HG03432 (cell line): ENCODE data around the gene TSR2.
"Not testable (repeated sequence)": the region's sequence is repeated elsewhere in the genome, so short reads cannot be mapped to it uniquely, and the experiment has no call there.

Experiments
- ATAC-seq: cut with Tn5 transposase; IDR thresholded peaks from one replicate; pipeline ENCODE4 v1.9.1; 2021; ENCODE audit warnings: mild to moderate bottlenecking, moderate library complexity; ENCODE audit not compliant: unreplicated experiment

TSR2 gene

DNA sequence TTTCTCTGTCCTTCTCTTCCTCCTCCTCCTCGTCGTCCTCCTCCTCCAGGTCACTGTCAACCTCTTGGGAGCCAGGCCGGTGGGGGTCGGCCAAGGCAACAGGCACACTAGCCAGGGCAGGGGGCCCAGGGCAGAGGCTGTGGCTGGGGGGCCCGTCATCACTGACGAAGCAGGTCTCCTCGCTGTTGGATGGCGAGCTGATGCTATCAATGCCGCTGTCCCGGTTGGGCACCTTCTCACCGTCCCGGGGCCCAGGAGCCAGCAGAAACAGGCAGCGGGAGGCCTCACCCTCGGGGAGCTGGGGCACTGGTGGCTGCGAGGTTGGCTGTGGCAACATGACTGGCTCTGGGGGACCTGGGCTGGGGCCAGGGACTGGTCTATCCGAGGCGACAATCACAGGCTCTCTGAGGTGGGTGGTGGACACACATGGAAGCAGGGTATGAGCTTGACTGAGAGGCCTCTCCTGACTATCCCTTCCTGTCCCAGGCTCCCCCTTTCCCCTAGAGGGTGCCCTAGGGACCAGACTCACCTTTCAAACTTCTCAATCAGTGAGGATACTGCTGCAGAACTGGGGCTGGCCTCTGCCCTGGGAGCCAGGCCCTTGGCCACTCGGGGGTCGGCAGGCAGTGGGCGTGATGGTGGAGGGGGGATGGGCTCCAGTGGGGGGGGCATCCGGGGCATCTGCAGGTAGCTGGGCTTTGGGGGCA, 30.0 kb downstream of the TSR2 start:
- ATAC-seq = no peak

DNA sequence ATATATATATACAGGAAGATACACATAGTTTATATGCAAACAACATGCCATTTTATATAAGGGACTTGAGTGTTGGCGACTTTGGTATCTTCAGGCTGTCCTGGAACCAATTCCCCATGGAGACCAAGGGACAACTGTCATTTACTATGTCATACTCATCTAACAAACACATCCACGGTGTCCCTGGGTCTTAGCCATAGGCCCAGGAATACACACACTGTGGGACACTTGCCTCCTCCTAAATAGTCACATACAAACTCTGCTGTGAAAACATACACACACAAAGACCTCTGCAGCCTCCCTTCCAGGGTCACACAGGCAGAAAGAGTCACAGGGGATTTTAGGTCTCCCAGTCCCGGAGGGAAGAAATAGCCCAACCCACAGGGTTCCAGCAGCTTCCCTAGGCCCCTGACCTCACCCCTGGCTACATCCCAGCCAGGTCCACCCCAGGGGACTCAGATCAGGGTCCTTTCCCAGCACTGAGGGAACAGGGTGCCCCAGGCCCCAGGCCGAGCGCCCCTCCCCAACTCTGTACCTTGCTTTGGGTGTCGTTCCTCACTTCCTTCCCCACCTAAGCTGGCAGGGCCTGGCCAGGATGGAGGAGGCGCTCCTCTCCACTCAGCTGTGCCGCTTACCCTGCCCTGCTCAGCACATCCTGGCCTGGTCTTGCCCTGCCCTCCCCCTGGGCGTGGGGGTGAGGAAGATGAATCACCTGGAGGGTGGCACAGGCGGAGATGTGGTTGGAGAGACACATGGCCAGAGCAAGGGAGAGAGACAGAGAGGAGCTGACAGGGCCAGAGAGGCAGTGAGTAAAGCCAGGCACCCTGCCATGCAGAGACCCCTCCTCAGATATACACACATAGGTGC, 34.0 kb downstream of the TSR2 start:
- no peak for ATAC-seq

DNA sequence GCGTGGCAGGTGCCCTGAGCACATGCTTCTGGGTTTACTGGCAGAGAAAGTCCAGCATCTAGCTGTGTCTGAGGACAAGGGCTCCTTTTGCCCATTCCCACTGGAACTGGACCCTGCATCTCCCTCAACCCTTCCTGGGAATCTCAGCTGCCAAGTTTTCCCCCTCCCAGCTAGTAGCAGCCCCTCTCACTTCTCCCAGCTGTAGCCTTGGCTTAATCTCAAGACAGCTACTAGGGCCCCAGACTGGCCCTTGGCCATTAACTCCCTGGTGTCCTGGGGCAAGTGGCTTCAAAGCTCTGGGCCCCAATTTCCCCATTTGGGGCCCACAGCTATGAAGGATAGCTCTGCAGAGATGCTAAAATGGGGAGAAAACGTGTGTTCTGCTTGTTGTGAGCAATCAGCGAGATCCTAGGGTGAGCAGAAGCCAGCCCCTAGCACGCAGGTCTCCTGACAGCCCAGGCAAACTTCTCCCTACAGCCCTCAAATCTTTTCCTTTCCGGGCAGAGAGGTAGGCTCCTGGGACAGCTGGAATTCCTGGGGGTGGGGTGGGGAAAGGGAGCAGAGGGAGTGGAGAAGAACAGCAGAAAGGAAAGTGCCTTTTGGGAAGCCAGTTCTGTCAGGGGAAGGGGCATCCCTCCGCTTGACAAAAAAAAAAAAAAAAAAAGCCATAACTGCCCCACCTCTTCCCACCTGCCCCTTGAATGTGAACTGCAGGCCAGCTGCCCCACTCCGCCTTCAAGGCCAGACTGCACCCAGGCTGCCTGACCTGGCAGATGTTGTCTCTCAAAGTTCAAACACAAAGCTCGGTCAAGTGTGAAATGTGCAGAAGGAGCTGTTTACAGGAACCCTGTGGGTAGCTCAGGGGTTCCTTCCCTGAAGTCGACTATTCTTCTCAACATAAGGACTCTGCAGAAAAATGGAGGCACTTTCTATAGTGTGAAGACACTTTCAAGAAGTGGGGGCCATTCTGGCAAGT, 39.2 kb downstream of the TSR2 start:
- no peak for ATAC-seq

DNA sequence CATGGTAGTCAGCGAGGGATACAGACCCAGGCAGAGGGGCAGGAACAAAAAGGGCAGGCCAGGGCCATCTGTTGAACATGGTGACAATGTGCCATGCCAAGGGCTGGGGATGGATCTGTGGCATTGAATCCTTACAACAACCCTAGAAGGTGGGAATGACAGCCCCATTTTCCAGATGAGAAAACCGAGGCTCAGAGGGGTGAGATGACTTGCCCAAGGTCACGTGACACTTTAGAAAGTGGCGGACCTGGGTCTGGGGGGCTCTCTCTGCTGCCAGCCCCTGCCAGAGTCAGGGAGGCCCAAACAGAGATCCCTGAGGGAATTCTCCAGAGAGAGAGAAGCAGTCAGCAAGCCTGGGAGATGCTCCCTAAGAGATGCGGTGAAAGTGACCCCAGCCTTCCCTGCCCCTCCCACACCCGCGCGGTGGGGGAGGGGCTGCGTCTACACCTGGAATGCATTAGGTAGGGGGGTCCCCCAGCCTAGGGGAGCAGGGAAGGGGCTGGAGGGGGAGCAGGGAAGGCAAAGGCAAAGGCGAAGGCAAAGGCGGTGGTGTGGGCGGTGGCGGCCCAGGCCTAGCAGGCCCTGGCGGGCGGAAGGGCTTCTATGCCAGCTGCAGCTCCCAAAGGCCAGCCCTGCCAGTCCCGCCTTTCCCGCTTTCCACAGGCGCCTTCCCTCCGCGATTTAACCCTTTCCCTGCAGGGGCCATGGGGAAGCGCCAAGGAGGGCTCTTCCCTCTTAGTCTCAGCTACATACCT, 42.8 kb downstream of the TSR2 start:
- ATAC-seq = no peak

DNA sequence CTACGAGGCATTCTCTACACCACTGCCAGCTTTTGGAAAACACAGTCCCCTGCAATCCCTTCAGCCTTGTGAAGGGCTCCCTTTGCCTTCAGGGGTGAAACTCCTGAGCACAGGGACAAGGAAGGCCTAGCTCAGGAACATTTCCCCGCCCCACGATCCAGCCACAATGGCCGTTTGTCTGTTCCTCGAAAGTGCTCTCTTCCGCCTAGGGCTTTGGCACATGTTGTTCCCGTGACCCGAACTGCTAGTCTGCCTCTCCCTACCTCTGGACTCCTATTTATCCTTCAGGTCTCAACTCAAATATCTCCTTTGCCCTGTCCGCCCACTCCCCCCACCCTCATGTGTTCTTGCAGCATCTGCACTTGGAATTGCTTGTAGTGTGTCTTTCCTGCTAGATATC, 43.7 kb downstream of the TSR2 start:
- ATAC-seq = no peak

DNA sequence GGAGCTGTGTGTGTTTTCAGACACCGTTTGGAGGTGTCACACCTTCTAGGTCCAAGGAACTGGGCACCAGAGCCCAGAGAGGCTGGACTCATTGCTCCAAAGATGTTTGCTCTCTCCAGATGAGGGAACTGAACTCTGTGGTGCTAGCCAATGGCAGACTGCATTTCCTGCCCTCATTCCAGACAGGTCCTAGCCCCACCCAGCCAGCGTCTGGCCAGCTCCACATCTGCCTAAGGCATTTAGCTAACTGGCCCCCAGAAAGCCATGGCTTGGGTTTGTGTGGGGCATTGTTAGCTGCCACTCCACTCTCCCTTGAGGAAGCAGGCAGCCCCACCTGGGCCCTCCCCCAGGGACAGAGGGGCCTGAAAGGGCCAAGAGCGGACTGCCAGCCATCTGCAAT, 44.5 kb downstream of the TSR2 start:
- ATAC-seq = no peak

DNA sequence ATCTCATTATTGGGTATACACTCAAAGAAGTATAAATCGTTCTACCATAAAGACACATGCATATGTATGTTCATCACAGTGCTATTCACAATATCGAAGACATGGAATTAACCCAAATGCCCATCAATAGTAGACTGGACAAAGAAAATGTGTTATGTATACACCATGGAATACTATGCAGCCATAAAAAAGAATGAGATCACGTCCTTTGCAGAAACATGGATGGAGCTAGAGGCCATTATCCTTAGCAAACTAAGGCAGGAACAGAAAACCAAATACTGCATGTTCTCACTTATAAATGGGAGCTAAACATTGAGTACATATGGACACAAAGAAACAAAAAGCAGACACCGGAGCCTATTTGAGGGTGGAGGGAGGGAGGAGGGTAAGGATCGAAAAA, 49.6 kb downstream of the TSR2 start:
- ATAC-seq = not testable (repeated sequence)

DNA sequence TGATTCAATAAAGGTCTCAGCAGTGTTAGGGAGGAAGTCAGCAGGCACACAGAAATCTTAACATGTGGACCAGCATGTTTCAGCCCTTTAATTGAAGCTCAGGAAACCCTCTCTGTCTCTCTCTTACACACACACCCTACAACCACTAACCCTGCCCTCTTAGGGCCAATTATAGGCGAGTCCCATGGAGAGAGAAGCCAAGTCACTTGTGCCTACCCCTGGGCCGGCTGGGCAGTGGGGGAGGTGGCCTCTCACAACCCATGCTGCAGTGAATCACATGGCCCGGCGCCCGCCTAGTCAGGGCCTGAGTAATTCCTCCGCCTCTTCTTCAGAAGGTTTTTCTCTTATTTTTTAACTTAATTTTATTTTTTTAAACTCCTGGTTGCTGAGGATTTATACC, 52.1 kb downstream of the TSR2 start:
- ATAC-seq = no peak

DNA sequence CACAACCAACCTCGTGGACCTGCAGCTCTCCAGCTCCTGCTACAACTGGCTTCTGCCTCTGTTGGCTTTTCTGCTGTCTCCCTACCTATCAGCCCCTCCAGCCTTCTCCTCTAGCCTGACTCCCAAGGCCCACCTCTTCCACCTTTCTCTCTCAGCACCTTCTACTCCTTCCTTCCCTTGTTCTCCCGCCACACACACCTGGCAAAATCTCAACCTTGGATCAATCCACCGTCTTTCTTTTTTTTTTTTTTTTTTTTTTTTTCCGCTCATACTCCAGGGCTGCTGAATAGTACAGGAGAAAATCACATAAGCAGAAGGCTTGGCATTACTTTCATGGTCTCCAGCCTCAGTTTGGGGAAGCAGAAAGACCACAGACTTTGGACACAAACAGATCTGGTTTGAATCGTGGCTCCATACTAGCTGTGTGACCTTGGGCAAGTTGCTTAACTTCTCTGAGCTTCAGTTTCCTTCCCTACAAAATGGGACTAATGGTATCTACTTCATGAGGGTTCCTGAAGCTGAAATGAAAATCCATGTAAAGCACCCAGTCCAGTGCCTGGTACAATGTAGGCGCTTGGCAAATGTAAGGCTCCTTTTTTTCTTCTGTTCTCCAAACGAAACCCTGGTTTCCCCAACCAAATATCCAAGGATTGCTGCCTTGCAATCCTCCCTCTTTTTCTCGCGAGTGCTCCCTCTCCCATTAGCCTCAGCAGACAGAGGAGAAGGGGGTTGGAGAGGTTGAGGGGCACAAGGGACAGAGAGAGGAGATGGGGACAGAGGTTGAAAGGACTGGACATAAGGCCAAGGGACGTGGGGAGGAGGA, 54.2 kb downstream of the TSR2 start:
- ATAC-seq = no peak
